NT2/D1 (cell line): ENCODE measurements around the gene DNMT3A.

Experiments used
- YY1 ChIP-seq: IDR thresholded peaks from 2 replicates; pipeline ENCODE4 v1.6.1; 2011; ENCODE audit not compliant: insufficient read length, insufficient read depth
- ZNF274 ChIP-seq: IDR thresholded peaks from 2 replicates; pipeline ENCODE4 v1.6.1; 2011; ENCODE audit warnings: mild to moderate bottlenecking, low read depth, low read length

DNA sequence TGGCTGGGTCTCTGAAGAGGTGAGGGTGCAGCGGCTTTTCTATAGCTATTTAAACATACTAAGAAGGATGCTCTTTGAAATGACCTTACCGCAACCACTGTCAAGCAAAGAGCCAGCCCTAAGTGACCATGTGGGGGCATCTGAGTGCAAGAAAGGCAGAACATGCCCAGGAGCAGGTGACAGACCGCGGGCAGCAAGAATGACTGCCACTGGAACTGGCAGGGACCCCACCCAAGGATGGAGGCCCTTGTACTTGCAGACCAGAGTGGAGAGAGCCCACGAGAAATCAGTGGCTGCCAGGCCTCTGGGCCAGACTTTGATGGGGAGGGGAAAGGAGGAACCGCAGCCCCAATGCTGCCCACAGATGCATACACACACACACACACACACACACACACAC lies 33.1 kb downstream of the DNMT3A start:
- TF ChIP-seq ZNF274 = no peak
- no peak for TF ChIP-seq YY1
